Esophagus (tissue), 2 donors: ENCODE measurements around the gene TGFBR3L. TPM values are rescaled to one million over a fixed set of nuclear protein-coding genes. Genes with fewer than 3 reads are reported as not detected.

Experiments used
- H3K27ac ChIP-seq, 2 donors: one replicate each; pipeline ENCODE4 v1.5.1; 2013; ENCODE audit warnings: low read depth in 2 of 2, mild to moderate bottlenecking in 2 of 2, inconsistent platforms in 1 of 2, low read length in 1 of 2, moderate library complexity in 1 of 2
- H3K27me3 ChIP-seq, 2 donors: one replicate each; pipeline ENCODE4 v1.6.1; 2013; ENCODE audit warnings: low read length in 2 of 2, control low read depth in 1 of 2, mild to moderate bottlenecking in 1 of 2; ENCODE audit not compliant: insufficient read depth in 2 of 2, control insufficient read depth in 1 of 2
- H3K36me3 ChIP-seq, 2 donors: one replicate each; pipeline ENCODE4 v1.6.1; 2013; ENCODE audit warnings: low read length in 1 of 2; ENCODE audit not compliant: control insufficient read depth in 2 of 2, insufficient read depth in 2 of 2
- H3K4me1 ChIP-seq, 2 donors: one replicate each; pipeline ENCODE4 v1.6.1; 2013; ENCODE audit warnings: low read length in 1 of 2; ENCODE audit not compliant: control insufficient read depth in 2 of 2, insufficient read depth in 2 of 2
- H3K4me3 ChIP-seq, 2 donors: one replicate each; pipeline ENCODE4 v1.5.1; 2013; ENCODE audit warnings: low read length in 2 of 2, mild to moderate bottlenecking in 2 of 2, low read depth in 1 of 2, moderate library complexity in 1 of 2
- H3K9me3 ChIP-seq, 2 donors: one replicate each; pipeline ENCODE4 v1.6.1; 2013; ENCODE audit warnings: mild to moderate bottlenecking in 2 of 2, low read depth in 1 of 2, low read length in 1 of 2, moderate library complexity in 1 of 2; ENCODE audit not compliant: control insufficient read depth in 2 of 2, insufficient read depth in 1 of 2
- WGBS, 2 donors: extraction: QIAGEN DNeasy Blood & Tissue Kit; methylation state at CpG; one replicate each; pipeline ENCODE4 v1.1.7; 2013; 5-methylcytosine and 5-hydroxymethylcytosine counted together
- polyA plus RNA-seq, 2 donors: library from polyadenylated mRNA; stranded (reverse); fragments of 200-250 nt; gene quantifications; one replicate each; pipeline ENCODE4 v1.2.3, GENCODE V29; 2013
- donor health status: healthy with polysubstance abuse.
- donor health status: Bipolar disorder and iron deficiency.

TGFBR3L gene
- polyA plus RNA-seq, 2 donors, result 0.08 TPM; not detected in 1

DNA sequence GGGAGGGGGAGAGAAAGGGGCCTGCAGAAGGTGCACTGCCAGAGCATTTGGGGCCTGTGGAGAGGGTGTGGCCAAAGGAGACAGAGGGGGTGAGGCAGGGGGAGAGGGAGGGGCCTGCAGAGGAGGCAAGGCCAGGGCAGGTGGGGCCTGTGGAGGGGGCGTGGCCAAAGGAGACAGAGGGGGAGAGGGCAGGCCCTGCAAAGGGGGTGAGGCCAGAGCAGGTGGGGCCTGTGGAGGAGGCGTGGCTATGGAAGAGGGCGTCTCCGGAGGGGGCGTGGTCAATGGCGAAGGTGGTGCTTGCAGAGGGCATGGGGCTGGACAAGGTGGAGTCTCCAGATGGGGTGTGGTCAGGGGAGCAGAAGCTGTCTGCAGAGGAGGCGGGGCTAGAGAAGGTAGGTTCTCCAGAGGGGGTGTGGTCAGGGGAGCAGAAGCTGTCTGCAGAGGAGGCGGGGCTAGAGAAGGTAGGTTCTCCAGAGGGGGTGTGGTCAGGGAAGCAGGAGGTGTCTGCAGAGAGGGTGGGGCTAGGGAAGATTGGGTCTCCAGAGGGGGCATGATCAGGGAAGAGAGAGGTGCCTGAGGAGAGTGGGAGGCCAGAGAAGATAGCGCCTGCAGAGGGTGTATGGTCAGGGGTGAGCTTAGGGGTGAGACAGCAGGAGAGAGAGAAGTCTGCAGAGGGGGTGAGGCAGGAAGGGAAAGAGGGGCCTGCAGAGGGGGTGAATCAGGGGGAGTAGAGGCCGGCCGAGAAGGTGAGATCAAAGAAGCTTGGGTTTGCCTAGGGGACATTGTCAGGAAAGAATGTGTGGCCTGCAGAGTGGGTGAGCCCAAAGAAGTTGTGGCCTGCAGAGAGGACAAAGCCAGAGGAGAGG is 43.8 kb upstream of the TGFBR3L start:
- Histone ChIP-seq H3K4me3 (no peak overlapping the region), H3K36me3 (no peaks in the 10 kb centered on the region), H3K27me3 (peaks cover 3 to 23% of the 10 kb centered on the region in 2 donors), H3K9me3 (peaks cover 0 to 10% of the 10 kb centered on the region in 2 donors), H3K27ac (no peak overlapping the region), H3K4me1 (peaks cover 11 to 23% of the 10 kb centered on the region in 2 donors)
- 55 to 58% methylated on average over 11 of the region's 11 CpGs for WGBS, 2 donors

GRCh38 chr19:7871437-7872305 is 43.0 kb upstream of the TGFBR3L start:
- Histone ChIP-seq H3K27me3 (peaks cover 3 to 23% of the 10 kb centered on the region in 2 donors), H3K4me3 (no peak overlapping the region), H3K36me3 (no peaks in the 10 kb centered on the region), H3K27ac (peak overlapping the region; percentile 31 to 62), H3K9me3 (peaks cover 0 to 10% of the 10 kb centered on the region in 2 donors), H3K4me1 (peaks cover 11 to 20% of the 10 kb centered on the region in 2 donors)
- WGBS, 2 donors, result 7 to 9% methylated on average over 32 to 33 of the region's 33 CpGs

DNA sequence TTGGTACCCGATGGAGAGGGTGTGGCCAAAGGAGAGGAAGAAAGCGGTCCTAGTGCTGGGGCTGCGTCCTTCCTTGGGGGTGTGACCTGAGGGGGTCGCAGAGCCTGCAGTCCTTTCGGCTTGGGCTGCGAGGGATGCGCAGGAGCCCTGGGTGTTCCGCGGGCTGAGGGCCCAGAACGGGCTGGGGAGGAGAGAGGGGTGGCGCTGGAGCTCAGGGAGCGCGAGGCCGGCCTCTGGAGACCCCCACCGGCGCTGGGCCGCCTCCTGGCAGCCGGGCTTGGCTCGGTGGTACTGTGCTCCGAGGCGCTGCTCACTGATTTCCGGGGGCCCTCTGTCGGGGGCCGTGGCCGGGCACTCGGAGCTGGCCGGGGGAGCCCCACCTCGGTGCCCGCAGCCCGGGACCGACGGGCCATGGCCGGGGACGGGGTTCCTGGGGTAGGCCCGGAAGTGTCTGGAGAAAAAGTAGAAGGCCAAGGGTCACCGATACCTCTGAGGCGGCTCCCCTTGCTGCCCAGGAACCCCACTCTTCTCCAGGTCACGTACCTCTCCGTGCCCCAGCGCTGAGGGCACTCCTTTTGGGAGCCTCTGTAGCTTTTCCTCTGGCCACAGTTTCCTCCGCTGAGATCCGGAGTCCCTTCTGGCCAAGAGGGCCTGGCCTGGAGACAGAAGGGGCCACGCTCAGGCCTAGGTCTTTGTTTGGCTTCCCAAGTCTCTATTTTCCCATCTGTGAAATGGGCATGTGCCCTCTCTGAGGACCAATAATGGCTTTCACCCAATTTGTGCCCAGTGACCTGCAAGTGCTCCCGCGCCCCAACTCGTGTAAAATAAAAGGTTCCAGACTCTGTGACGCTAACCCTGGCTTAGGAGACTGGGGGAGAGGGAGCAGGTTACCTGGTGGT is 42.1 kb upstream of the TGFBR3L start:
- Histone ChIP-seq H3K27me3 (peaks cover 3 to 23% of the 10 kb centered on the region in 2 donors), H3K27ac (no peak overlapping the region), H3K9me3 (peaks cover 0 to 10% of the 10 kb centered on the region in 2 donors), H3K4me1 (peaks cover 11 to 20% of the 10 kb centered on the region in 2 donors), H3K36me3 (no peaks in the 10 kb centered on the region), H3K4me3 (no peak overlapping the region)
- 52 to 55% methylated on average over 43 to 47 of the region's 47 CpGs for WGBS, 2 donors

DNA sequence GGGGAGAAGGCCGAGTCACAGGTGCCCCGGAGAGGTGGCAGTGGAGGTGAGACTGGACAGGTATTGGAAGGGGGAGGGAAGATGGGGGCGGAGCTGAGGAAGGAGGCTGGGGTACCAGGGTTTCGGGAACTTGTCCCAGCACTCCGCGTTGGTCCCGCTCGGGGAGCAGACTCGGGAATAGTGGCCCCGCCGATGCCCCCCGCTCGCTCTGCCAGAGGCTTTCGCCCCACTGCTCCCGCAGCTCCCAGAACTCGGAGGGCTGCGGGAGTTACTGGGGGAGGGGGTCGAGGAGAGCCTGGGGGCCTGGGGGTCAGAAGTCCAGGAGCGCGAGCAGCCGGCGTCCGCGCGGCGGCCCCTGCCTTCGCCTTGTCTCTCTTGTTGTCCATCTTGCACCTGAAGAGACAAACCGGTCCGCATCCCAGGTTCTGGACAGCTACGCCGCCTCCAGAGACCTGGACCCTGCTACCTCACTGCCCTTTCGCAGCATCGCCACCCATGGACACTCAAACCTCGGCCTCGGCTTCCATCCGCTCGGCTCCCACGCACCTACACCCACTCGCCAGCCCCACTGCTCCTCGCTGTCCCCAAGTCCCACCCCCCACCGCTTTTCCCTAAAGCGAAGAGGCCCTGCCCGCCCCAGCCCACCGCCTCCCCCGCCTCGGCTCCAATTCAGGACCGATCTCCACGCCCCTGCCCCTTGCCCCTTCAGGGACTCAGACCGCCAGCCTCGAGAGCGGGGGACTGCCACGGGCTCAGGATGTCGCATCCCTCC is 41.1 kb upstream of the TGFBR3L start:
- Histone ChIP-seq H3K9me3 (peaks cover 0 to 10% of the 10 kb centered on the region in 2 donors), H3K27me3 (peaks cover 3 to 23% of the 10 kb centered on the region in 2 donors), H3K36me3 (no peaks in the 10 kb centered on the region), H3K4me1 (peaks cover 10 to 18% of the 10 kb centered on the region in 2 donors), H3K4me3 (no peak overlapping the region), H3K27ac (no peak overlapping the region)
- 16 to 19% methylated on average over 53 of the region's 53 CpGs for WGBS, 2 donors

GRCh38 chr19:7874076-7874896 is 40.3 kb upstream of the TGFBR3L start, which contains the start of gene PRR36:
Gene PRR36, minus strand, starts transcription at chr19:7874390. Its CDS starts 701 bp downstream, at chr19:7873689.
- Histone ChIP-seq H3K4me1 (peaks cover 7 to 11% of the 10 kb centered on the region in 2 donors), H3K27ac (no peak within 1 kb of the TSS), H3K27me3 (peaks cover 3 to 23% of the 10 kb centered on the region in 2 donors), H3K36me3 (no peaks in the 10 kb centered on the region), H3K9me3 (peaks cover 0 to 10% of the 10 kb centered on the region in 2 donors), H3K4me3 (peak within 1 kb of the TSS in 1 of 2 donors; percentile 34)
- 1 to 3% methylated on average over 64 to 88 of the region's 88 CpGs for WGBS, 2 donors

GRCh38 chr19:7874897-7875273 is 39.7 kb upstream of the TGFBR3L start:
- Histone ChIP-seq H3K27me3 (peaks cover 3 to 23% of the 10 kb centered on the region in 2 donors), H3K9me3 (peaks cover 0 to 10% of the 10 kb centered on the region in 2 donors), H3K36me3 (no peaks in the 10 kb centered on the region), H3K4me3 (peak overlapping the region in 1 of 2 donors; percentile 34), H3K27ac (no peak overlapping the region), H3K4me1 (peaks cover 7% of the 10 kb centered on the region in 2 donors)
- 42 to 48% methylated on average over 12 of the region's 12 CpGs for WGBS, 2 donors

DNA sequence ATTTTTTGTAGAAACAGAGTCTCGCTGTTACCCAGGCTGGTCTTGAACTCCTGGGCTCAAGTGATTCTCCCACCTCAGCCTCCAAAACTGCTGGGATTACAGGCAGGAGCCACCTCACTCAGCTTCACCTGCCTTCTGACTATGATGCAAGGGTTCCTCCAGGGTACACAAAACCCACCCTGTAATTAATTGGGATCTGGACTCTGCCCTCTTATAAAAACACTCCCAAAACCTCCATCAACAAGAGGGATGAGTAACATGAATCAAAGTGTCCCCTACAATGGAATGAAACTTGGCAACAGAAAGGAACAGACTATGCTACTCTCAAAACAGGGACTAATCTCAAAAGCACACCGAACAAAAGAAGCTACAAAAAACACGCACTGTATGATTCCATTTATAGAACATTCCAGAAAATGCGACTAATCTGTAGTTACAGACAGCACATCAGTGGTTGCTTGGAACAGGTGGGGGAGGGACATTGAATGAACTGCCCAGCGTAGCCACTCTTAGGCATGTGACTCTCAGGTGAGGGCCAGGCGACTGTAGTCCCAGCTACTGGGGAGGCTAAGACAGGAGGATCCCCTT is 37.3 kb upstream of the TGFBR3L start:
- 67 to 70% methylated on average over 6 of the region's 6 CpGs for WGBS, 2 donors
- no peak overlapping the region for H3K4me3 ChIP-seq
- peaks cover 0 to 4% of the 10 kb centered on the region in 2 donors for H3K9me3 ChIP-seq
- no peak overlapping the region for H3K27ac ChIP-seq
- peaks cover 3 to 23% of the 10 kb centered on the region in 2 donors for H3K27me3 ChIP-seq
- H3K4me1 ChIP-seq, result peaks cover 0 to 1% of the 10 kb centered on the region in 2 donors
- no peaks in the 10 kb centered on the region for H3K36me3 ChIP-seq
